ENCODE results near the gene CRHBP.

Gene CRHBP

DNA sequence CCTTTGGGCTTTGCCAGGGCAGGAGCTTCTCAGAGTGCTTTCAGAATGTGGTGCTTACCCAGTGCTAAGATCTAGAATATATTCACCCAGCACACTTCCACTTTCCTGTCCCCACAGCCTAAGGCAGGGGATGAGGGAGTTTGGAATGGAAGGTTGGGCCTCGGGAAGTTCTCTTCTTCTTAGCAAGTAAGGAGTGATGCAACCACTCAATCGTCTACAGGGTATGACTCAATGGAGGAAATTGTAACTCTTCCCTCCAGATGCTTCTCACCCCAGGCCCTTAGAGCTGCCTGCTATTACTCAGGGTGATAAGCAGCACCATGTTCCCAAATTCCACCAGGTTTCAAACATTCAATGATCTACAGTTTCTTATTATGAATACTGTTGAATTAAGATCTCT lies 46.6 kb downstream of the CRHBP start:
- Histone ChIP-seq H3K4me1 (no peaks in the 10 kb centered on the region), H3K27ac (no peak overlapping the region), H3K36me3 (no peaks in the 10 kb centered on the region), H3K27me3 (peaks cover 0 to 5% of the 10 kb centered on the region in 2 donors), H3K4me3 (no peak overlapping the region), H3K9me3 (no peaks in the 10 kb centered on the region)
- TF ChIP-seq, protein P1, sequence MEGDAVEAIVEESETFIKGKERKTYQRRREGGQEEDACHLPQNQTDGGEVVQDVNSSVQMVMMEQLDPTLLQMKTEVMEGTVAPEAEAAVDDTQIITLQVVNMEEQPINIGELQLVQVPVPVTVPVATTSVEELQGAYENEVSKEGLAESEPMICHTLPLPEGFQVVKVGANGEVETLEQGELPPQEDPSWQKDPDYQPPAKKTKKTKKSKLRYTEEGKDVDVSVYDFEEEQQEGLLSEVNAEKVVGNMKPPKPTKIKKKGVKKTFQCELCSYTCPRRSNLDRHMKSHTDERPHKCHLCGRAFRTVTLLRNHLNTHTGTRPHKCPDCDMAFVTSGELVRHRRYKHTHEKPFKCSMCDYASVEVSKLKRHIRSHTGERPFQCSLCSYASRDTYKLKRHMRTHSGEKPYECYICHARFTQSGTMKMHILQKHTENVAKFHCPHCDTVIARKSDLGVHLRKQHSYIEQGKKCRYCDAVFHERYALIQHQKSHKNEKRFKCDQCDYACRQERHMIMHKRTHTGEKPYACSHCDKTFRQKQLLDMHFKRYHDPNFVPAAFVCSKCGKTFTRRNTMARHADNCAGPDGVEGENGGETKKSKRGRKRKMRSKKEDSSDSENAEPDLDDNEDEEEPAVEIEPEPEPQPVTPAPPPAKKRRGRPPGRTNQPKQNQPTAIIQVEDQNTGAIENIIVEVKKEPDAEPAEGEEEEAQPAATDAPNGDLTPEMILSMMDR (IDR thresholded peaks at IDR 0.05) = no peak
- intact Hi-C loops (cut with DNase I; ENCODE audit: low total_unique reads) = no loop called here
- DNase-seq = no peak

GRCh38 chr5:77003246-77003645 lies 50.4 kb downstream of the CRHBP start:
- H3K27ac ChIP-seq = no peak overlapping the region
- H3K4me1 ChIP-seq = no peaks in the 10 kb centered on the region
- no peak overlapping the region for H3K4me3 ChIP-seq
- intact Hi-C loops (cut with DNase I; ENCODE audit: low total_unique reads) = no loop called here
- TF ChIP-seq, protein P1 (IDR thresholded peaks at IDR 0.05) = no peak
- H3K36me3 ChIP-seq = no peaks in the 10 kb centered on the region
- H3K27me3 ChIP-seq = peaks cover 0 to 7% of the 10 kb centered on the region in 2 donors
- H3K9me3 ChIP-seq = no peaks in the 10 kb centered on the region
- DNase-seq = no peak

DNA sequence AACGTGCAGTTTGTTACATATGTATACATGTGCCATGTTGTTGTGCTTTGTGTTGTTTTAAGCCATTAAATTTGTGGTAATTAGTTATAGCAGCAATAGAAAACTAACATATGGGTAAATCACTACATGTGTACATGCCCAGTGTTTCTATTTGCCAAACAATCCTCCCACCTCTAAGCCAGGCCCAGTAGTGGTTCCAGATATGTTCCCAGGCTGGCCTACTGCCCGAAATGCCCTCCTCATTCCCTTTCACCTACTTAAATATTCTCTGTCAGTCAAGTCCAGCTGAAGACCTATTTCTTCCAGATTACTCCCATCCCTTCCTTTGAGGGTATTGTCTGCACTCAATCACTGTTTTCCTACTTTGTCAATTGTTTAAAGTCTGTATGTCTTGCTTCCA lies 53.3 kb downstream of the CRHBP start:
- H3K36me3 ChIP-seq = no peaks in the 10 kb centered on the region
- intact Hi-C loops (cut with DNase I; ENCODE audit: low total_unique reads) = no loop called here
- no peak overlapping the region for H3K27ac ChIP-seq
- DNase-seq = no peak
- H3K4me3 ChIP-seq = no peak overlapping the region
- H3K9me3 ChIP-seq = no peaks in the 10 kb centered on the region
- no peaks in the 10 kb centered on the region for H3K4me1 ChIP-seq
- TF ChIP-seq, protein P1 (IDR thresholded peaks at IDR 0.05) = no peak
- H3K27me3 ChIP-seq = peaks cover 0 to 9% of the 10 kb centered on the region in 2 donors

GRCh38 chr5:77008413-77008812 lies 55.6 kb downstream of the CRHBP start:
- TF ChIP-seq, protein P1 (IDR thresholded peaks at IDR 0.05) = no peak

DNA sequence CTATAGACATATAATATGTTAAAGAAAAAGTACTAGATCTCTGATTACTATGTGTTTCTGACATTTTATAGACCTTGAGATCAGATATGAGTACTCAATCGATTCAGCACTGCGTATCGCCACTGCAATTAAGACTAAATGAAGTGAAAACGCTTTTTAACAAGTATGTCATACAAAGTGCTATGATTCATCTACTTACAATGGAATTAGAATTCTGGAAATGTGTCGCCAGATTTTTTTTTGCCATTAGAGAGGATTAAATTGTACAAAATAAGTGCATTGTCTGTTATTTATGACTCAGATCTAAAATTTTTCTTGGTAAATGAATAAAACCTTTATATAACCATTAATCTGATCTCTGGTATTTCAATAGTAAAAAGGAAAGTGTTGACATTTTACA lies 57.4 kb downstream of the CRHBP start:
- Histone ChIP-seq H3K27me3 (peaks cover 0 to 7% of the 10 kb centered on the region in 2 donors), H3K4me1 (no peaks in the 10 kb centered on the region), H3K4me3 (no peak overlapping the region), H3K36me3 (no peaks in the 10 kb centered on the region), H3K27ac (no peak overlapping the region), H3K9me3 (no peaks in the 10 kb centered on the region)
- intact Hi-C loops (cut with DNase I; ENCODE audit: low total_unique reads) = no loop called here
- TF ChIP-seq, protein P1 (IDR thresholded peaks at IDR 0.05) = no peak
- DNase-seq = no peak

More at GRCh38 chr5:77008413-77008812, 55.6 kb downstream of the CRHBP start:
- H3K4me1 ChIP-seq = no peaks in the 10 kb centered on the region
- DNase-seq = no peak
- peaks cover 0 to 7% of the 10 kb centered on the region in 2 donors for H3K27me3 ChIP-seq
- no peaks in the 10 kb centered on the region for H3K36me3 ChIP-seq
- no peak overlapping the region for H3K27ac ChIP-seq
- intact Hi-C loops (cut with DNase I; ENCODE audit: low total_unique reads) = no loop called here
- H3K4me3 ChIP-seq = no peak overlapping the region
- H3K9me3 ChIP-seq = no peaks in the 10 kb centered on the region

- Histone ChIP-seq H3K4me1 (no peaks in the 10 kb centered on the region), H3K27ac (no peak overlapping the region), H3K4me3 (no peak overlapping the region), H3K9me3 (no peaks in the 10 kb centered on the region), H3K36me3 (no peaks in the 10 kb centered on the region), H3K27me3 (peaks cover 0 to 7% of the 10 kb centered on the region in 2 donors)
- DNase-seq = no peak
- intact Hi-C loops (cut with DNase I; ENCODE audit: low total_unique reads) = no loop called here
- TF ChIP-seq, protein P1 (IDR thresholded peaks at IDR 0.05) = no peak
Measured at GRCh38 chr5:77011498-77011897, 58.7 kb downstream of the CRHBP start.
